GM12878 (cell line): ENCODE results near the gene FHL3. TPM values are rescaled to one million over a fixed set of nuclear protein-coding genes. Genes with fewer than 3 reads are reported as not detected.
A peak's percentile ranks its signal among the peaks of the same experiment; 100 is the strongest.

ENCODE experiments used
- ATAC-seq: fragments of 200-7000 bp; cut with Tn5 transposase; 3 replicates; pipeline ENCODE4 v1.9.1; 2020; ENCODE audit warnings: mild to moderate bottlenecking, moderate library complexity
- BruUV-seq: library from RNA; stranded (reverse); fragments of 400-500 nt; replicated peaks from 2 replicates; lab custom pipeline; 2021; lab: Mats Ljungman, UMichigan
- CTCF ChIA-PET: fragments of 300-600 bp; sonication (Branson Sonifier 250); formaldehyde crosslinking; extraction: SDS; loops from one replicate; lab custom pipeline; 2021; ENCODE audit warnings: inconsistent platforms; lab: Yijun Ruan, JAX
- POLR2A ChIA-PET: fragments of 350-600 bp; formaldehyde crosslinking; extraction: SDS; loops from one replicate; lab custom pipeline; 2021; ENCODE audit warnings: inconsistent platforms; lab: Charles Lee
- RAD21 ChIA-PET: fragments of 300-600 bp; sonication (Branson Sonifier 250); formaldehyde crosslinking; loops from one replicate; lab custom pipeline; 2023; ENCODE audit warnings: antibody characterized with exemption; ENCODE audit not compliant: unreplicated experiment; lab: Charles Lee
- SMC1A ChIA-PET: fragments of 300-600 bp; sonication (Branson Sonifier 250); formaldehyde crosslinking; loops from one replicate; lab custom pipeline; 2023; ENCODE audit not compliant: unreplicated experiment, uncharacterized antibody; lab: Charles Lee
- DNase-seq: peaks from one replicate; pipeline ENCODE4 v3.0.0-alpha.2; 2011; ENCODE audit warnings: low read depth, low spot score
- FAIRE-seq: peaks from 3 replicates; lab custom pipeline; 2011; peaks lifted over from hg19 to GRCh38; lab: Jason Lieb, UNC
- H2AFZ ChIP-seq: 2 replicates; pipeline ENCODE4 v1.6.0; 2011; ENCODE audit warnings: low read depth, low read length, control low read depth; ENCODE audit not compliant: control insufficient read depth
- H3K27ac ChIP-seq: 2 replicates; pipeline ENCODE4 v1.5.1; 2011; ENCODE audit warnings: control low read depth; ENCODE audit not compliant: control insufficient read depth, insufficient read depth
- H3K27me3 ChIP-seq, 2 experiments: replicated peaks in 1 of 2; 2 replicates each; pipeline versions ENCODE4 v1.6.0 to v1.6.1; 2011; ENCODE audit warnings: low read length in 1 of 2; ENCODE audit not compliant: control insufficient read depth in 2 of 2, insufficient read depth in 2 of 2
- H3K36me3 ChIP-seq, 2 experiments: 2 replicates each; pipeline ENCODE4 v1.5.1; 2011; ENCODE audit warnings: low read length in 1 of 2; ENCODE audit not compliant: control insufficient read depth in 2 of 2, insufficient read depth in 2 of 2
- H3K4me1 ChIP-seq: 2 replicates; pipeline ENCODE4 v1.6.1; 2011; ENCODE audit warnings: mild to moderate bottlenecking, low read length, moderate library complexity, mixed read lengths; ENCODE audit not compliant: control insufficient read depth, insufficient read depth
- H3K4me2 ChIP-seq: 2 replicates; pipeline ENCODE4 v1.6.0; 2011; ENCODE audit warnings: control low read depth; ENCODE audit not compliant: control insufficient read depth, insufficient read depth
- H3K4me3 ChIP-seq: fragments of 200-600 bp; sonication (generic); 2 replicates; pipeline ENCODE4 v1.5.1; 2016
- H3K79me2 ChIP-seq: 2 replicates; pipeline ENCODE4 v1.6.0; 2011; ENCODE audit warnings: low read length; ENCODE audit not compliant: control insufficient read depth, insufficient read depth
- H3K9ac ChIP-seq: 2 replicates; pipeline ENCODE4 v1.8.0; 2011; ENCODE audit warnings: low read length, control low read depth, mixed read lengths; ENCODE audit not compliant: control insufficient read depth, insufficient read depth
- H3K9me3 ChIP-seq: replicated peaks from 3 replicates; pipeline ENCODE4 v1.5.1; 2011; ENCODE audit warnings: mild to moderate bottlenecking, low read length; ENCODE audit not compliant: control insufficient read depth, insufficient read depth
- H4K20me1 ChIP-seq: 2 replicates; pipeline ENCODE4 v1.6.0; 2011; ENCODE audit not compliant: control insufficient read depth, insufficient read depth
- CHD1 ChIP-seq: IDR thresholded peaks from 2 replicates; pipeline ENCODE4 v1.6.1; 2012; ENCODE audit warnings: low read depth, low read length, improper control_type of control experiment
- RAD21 ChIP-seq: IDR thresholded peaks from 2 replicates; pipeline ENCODE4 v1.6.1; 2011; ENCODE audit warnings: mild to moderate bottlenecking, low read depth, low read length, moderate library complexity; ENCODE audit not compliant: insufficient read depth
- RELB ChIP-seq: fragments of 450-650 bp; IDR thresholded peaks from 2 replicates; pipeline ENCODE4 v1.6.1; 2017; ENCODE audit warnings: low read depth, mild to moderate bottlenecking, moderate library complexity
- RUNX3 ChIP-seq: IDR thresholded peaks from 2 replicates; pipeline ENCODE4 v1.6.1; 2012; ENCODE audit warnings: low read length, inconsistent platforms
- SMARCA5 ChIP-seq: fragments of 450-650 bp; IDR thresholded peaks from 2 replicates; pipeline ENCODE4 v1.6.1; 2017; ENCODE audit warnings: mild to moderate bottlenecking
- WRNIP1 ChIP-seq: IDR thresholded peaks from 2 replicates; pipeline ENCODE4 v1.6.1; 2011; ENCODE audit warnings: low read depth, low read length, improper control_type of control experiment, borderline replicate concordance
- WGBS: methylation state at CpG from one replicate; pipeline ENCODE4 v1.1.6; 2016; ENCODE audit warnings: low lambda C conversion rate; ENCODE audit not compliant: insufficient replicate concordance, insufficient coverage; ENCODE audit errors: missing lambda C conversion rate; 5-methylcytosine and 5-hydroxymethylcytosine counted together
- in situ Hi-C: fragments of 300-500 bp; cut with MboI; formaldehyde crosslinking; loops from 9 replicates; pipeline ENCODE4 v1.14.3; 2018; ENCODE audit warnings: mixed read lengths
- intact Hi-C: fragments of 100-400 bp; cut with micrococcal nuclease; formaldehyde crosslinking; loops from one replicate; pipeline ENCODE4 v1.14.2; 2022; ENCODE audit not compliant: unreplicated experiment
- polyA plus RNA-seq, 11 experiments: library from polyadenylated mRNA; depleted of rRNA in 4 of 11; unstranded in 6 of 11; stranded (reverse) in 5 of 11; fragments of >200 nt; fragmentation: Nextera tagmentation in 4 of 11; fragmentation: Illumina TruSeq in 1 of 11; extraction: Ambion mirVana in 4 of 11; extraction: Trizol in 1 of 11; gene quantifications; 1 replicate in 1 of 11; 2 replicates in 10 of 11; pipeline versions ENCODE4 v1.2.1 to v1.2.3, GENCODE V29; 2011 to 2016; ENCODE audit warnings: inconsistent platforms in 2 of 11, missing spikeins in 2 of 11, low read depth in 1 of 11
- total RNA-seq, 4 experiments: library from RNA; depleted of rRNA in 3 of 4; stranded (reverse); fragments of >200 nt in 3 of 4; fragmentation: Illumina TruSeq in 1 of 4; extraction: Trizol in 1 of 4; gene quantifications; 2 replicates each; pipeline versions ENCODE4 v1.2.1 to v1.2.3, GENCODE V29; 2013 to 2021
- TF ChIP-seq, protein P1 (sequence below): IDR thresholded peaks from 2 replicates; pipeline ENCODE4 v1.6.1; 2012; ENCODE audit warnings: low read depth, low read length, improper control_type of control experiment

Gene FHL3
- total and polyA plus RNA-seq, 10 of the 15 experiments (the other 5 are each of a cell fraction or from before 2014, with no cell fraction given): 0.26 to 13.9 (median 7.9) TPM

DNA sequence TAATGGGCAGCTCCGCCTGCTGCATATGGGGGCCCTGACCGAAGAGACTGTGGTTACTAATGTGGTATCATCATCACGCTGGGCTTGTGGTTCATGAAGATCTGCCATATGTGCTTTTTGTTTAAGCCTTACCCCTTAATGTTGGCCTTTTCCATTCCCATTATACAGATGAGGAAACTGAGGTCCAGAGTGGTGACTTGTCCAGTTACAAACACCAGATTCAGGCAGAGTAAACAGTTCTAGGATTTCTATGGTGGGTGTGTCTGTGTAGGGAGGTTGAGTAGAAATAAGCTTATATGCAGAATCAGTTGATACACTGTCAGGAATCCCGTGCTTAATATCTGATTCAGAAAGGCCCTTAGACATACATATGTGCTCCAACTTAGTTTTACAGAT, 7.9 kb upstream of the FHL3 start:
- Histone ChIP-seq H3K4me3 (peak overlapping the region; percentile 84), H3K9ac (peak overlapping the region; percentile 91), H2AFZ (peak overlapping the region; percentile 79; the same call in 1 of the 2 replicates), H3K4me2 (peak overlapping the region; percentile 89)
- ATAC-seq: no peak
- BruUV-seq: TSS peak; percentile 76
- POLR2A ChIA-PET: interaction anchor here (0.6 to 1.6 kb wide), 4 partner anchors 10 to 154 kb away, joined by 3 to 4 read pairs (median 3); partner anchors contain the start of gene MTF1
- in situ Hi-C loops: no loop called here
- TF ChIP-seq RELB (no peak), WRNIP1 (no peak), RUNX3 (peak; percentile 73), SMARCA5 (0 out of 2 replicates have a peak, but pooled peaks have one; percentile 21), CHD1 (no peak), RAD21 (no peak)
- TF ChIP-seq, protein P1, sequence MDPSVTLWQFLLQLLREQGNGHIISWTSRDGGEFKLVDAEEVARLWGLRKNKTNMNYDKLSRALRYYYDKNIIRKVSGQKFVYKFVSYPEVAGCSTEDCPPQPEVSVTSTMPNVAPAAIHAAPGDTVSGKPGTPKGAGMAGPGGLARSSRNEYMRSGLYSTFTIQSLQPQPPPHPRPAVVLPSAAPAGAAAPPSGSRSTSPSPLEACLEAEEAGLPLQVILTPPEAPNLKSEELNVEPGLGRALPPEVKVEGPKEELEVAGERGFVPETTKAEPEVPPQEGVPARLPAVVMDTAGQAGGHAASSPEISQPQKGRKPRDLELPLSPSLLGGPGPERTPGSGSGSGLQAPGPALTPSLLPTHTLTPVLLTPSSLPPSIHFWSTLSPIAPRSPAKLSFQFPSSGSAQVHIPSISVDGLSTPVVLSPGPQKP: no peak
- TF ChIP-seq, all 136 proteins: peak for 2
- H3K79me2 ChIP-seq: peaks cover 29% of the 10 kb centered on the region
- no peaks in the 10 kb centered on the region for H4K20me1 ChIP-seq
- peaks cover 8% of the 10 kb centered on the region; the same call in 1 of the 2 replicates for H3K4me1 ChIP-seq
- FAIRE-seq: no peak
- DNase-seq: no peak
- H3K36me3 ChIP-seq: peaks cover 0 to 6% of the 10 kb centered on the region in 2 experiments; a peak in 1 of 4 replicates
- ChIA-PET SMC1A (interaction anchor here (1.2 to 2.9 kb wide), 5 partner anchors 10 to 58 kb away, joined by 3 to 16 read pairs (median 3); no protein-coding TSS in a partner anchor), CTCF (interaction anchor here (0.7 to 5.0 kb wide), 5 partner anchors 12 to 58 kb away, joined by 3 to 32 read pairs (median 8); partner anchors contain the start of gene SF3A3), RAD21 (interaction anchor here (0.7 to 2.1 kb wide), 5 partner anchors 13 to 59 kb away, joined by 3 to 6 read pairs (median 3); no protein-coding TSS in a partner anchor)
- intact Hi-C loops: no loop called here
- H3K27ac ChIP-seq: peak overlapping the region; percentile 84
- H3K27me3 ChIP-seq: no peaks in the 10 kb centered on the region
- 0% methylated on average over 4 of the region's 4 CpGs for WGBS
- H3K9me3 ChIP-seq: no peaks in the 10 kb centered on the region
